HG03457 (cell line): Measurements from ENCODE around the gene CDC42EP1.
"Not testable (repeated sequence)": the region's sequence is repeated elsewhere in the genome, so short reads cannot be mapped to it uniquely, and the experiment has no call there.

ENCODE experiments used
- ATAC-seq: cut with Tn5 transposase; IDR thresholded peaks from one replicate; pipeline ENCODE4 v1.9.1; 2021; ENCODE audit warnings: moderate number of reproducible peaks; ENCODE audit not compliant: unreplicated experiment

CDC42EP1 gene

GRCh38 chr22:37575490-37576003 lies 15.3 kb downstream of the CDC42EP1 start:
- ATAC-seq = no peak

DNA sequence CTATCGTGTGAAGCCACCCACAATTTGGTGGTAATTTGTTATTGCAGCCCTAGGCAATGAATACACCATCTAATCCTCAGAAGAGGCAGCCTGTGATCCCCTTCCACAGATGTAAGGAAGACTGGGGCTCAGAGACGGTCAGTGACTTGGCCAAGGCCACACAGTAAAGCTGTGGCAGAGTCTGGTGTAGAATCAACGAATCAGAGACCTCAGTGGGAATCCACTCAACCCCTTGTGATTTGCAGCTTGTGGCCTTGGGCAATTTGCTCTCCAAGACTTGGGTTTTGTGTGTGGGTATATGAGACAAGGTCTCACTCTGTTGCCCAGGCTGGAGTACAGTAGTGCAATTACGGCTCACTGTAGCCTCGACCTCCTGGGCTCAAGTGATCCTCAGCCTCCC lies 17.7 kb downstream of the CDC42EP1 start:
- no peak for ATAC-seq

DNA sequence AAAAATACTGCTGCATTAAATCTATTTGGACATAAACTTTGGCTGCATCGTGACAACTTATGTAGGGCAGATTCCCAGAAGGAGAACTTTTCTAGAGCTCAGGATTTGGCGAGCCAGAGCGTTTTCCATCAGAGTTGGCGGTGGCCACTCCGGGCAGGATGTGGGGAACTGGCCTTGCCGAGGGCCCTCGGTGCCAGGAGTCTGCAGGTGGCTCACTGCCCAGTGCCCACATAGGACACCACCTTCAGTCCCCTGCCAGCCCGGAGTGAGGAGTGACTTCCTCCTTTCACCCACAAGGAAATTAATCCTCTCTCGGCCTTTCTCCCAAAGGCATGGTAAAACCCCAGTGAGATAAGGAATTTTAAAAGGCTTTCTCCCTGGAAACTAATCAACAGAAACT lies 21.2 kb downstream of the CDC42EP1 start:
- no peak for ATAC-seq

- no peak for ATAC-seq
Measured at GRCh38 chr22:37582526-37582925, 22.2 kb downstream of the CDC42EP1 start.

DNA sequence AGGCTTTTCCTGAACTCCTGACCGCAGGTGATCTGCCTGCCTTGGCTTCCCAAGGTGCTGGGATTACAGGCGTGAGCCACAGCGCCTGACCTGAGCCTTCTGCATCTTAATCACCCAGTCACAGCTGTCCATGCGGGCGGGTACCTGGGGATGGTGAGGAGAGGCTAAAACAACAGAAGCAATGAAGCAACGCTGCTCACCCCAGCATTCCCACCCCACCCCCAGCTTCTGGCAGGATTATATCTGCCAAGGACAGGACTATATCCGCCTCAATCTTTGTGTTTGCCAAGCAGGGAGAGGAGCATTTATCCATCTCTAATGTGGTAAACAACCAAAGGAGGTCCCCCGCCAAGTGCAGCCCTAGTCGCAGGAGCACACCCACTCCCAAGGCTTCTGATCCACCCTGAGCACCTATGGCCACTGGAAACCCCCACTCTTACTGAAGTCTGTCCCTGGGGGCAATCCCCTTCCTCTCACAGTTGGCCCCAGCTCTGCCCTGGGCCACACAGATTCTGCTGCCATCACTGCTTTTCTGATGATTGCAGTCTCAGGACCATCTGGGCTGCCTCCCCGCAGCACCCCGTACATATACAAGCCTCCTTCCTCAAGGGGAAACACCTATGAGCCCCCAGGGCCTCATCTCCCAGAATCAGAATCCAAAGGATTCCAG lies 28.4 kb downstream of the CDC42EP1 start:
- no peak for ATAC-seq

DNA sequence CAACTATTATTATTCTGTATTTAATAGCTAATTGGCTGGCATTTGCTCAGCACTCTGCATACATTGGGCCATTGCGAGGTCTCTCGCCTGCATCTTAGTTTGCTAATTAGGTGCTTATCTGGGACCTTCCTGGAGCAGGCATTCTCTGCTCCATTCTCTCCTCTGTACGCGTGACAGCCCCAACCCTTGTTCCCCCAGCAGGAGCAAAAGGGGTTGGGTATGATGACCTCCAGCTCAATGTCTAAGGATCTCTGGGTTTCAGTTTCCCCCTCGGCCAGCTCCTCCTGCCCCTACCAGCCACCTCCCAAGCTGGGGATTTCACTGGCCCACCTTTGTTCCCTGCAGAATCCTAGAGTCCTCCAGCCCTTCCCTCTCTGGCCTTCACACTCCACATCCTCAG lies 29.4 kb downstream of the CDC42EP1 start:
- ATAC-seq = no peak

DNA sequence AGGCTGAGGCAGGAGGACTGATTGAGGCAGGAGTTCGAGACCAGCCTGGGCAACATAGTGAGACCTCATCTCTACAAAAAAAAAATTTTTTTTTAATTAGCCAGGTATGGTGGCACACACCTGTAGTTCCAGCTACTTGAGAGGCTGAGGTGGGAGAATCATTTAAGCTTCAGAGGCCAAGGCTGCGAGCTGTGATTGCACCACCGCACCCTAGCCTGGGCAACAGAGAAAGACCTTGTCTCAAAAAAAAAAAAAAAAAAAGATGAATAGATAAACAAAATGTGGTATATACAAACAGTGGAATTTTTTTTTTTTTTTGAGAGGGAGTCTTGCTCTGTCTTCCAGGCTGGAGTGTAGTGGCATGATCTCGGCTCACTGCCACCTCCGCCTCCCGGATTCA lies 30.8 kb downstream of the CDC42EP1 start:
- not testable (repeated sequence) for ATAC-seq

DNA sequence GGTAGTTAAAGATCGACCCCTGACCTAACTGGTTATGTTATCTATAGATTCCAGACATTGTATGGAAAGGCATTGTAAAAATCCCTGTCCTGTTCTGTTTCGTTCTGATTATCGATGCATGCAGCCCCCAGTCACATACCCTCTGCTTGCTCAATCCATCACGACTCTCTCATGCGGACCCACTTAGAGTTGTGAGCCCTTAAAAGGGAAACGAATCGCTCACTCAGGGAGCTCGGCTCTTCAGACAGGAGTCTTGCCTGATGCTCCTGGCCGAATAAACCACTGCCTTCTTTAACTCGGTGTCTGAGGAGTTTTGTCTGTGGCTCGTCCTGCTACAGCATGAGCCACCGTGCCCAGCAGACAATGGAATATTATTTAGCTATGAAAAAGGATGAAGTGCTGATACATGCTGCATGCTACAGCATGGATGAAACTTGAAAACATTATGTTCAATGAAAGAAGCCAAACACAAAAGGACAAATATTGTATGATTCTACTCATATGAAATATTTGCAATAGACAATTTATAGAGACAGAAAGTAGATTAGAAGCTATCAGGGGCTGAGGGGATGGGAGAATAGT lies 31.6 kb downstream of the CDC42EP1 start:
- no peak for ATAC-seq

- no peak for ATAC-seq
Measured at GRCh38 chr22:37594237-37594636, 34.0 kb downstream of the CDC42EP1 start.

DNA sequence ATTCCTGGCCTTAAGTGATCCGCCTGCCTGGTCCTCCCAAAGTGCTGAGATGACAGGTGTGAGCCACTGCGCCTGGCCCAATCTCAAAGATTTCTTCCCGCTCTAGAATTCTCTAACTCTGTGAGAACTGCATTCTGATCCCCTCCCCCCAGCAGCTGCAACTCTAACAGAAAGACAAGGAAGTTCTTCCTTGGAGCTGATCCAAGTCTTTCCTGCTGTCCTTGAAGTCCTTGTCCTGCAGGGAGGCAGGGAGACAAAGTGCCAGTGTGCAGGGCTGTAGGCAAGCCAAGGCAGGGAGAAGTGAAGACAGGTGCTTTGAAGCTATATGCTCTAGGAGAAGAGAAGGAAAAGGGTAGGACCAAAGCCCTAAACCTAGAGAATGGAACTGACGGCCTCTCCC lies 38.9 kb downstream of the CDC42EP1 start:
- ATAC-seq = no peak

DNA sequence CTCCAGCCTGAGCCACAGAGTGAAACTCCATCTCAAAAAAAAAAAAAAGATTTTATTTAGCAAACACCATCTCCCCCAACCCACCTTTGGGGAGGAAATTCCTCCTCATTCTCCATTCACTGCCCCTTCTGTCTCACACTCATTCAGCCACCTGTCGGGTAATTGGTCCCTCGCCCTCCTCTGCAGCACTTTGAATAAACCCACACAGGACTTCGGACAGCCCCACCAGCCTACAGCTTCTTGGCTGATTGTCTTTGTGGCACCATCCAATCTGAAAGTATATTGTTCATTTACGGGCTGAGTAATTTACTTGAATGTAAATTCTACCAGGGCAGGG lies 40.9 kb downstream of the CDC42EP1 start:
- ATAC-seq = no peak

- no peak for ATAC-seq
Measured at GRCh38 chr22:37601540-37602442, 41.5 kb downstream of the CDC42EP1 start.

DNA sequence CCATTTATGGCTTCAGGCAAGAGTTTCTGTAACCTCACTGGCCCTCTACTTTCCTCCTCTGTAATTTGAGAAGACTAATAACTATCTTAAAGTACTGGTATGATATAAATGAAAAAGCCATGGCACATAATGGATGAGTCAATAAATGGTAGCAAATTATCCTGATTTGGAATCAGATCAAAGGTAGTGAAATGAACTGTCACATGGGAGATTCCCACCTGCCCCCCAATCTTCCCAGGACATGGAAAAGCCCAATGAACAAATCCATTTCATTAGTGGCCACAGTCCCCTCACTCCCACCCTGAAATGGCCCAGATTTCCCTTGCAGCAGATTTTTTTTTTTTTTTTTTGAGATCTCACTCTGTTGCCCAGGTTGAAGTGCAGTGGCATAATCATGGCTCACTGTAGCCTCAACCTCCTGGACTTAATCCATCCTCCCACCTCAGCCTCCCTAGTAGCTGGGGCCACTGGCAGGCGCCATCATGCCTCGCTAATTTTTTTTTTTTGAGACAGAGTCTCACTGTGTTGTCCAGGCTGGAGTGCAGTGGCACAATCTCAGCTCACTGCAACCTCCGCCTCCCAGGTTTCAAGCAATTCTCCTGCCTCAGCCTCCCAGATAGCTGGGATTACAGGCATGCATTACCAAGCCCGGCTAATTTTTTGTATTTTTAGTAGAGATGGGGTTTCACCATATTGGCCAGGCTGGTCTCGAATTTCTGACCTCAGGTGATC lies 42.4 kb downstream of the CDC42EP1 start:
- not testable (repeated sequence) for ATAC-seq

GRCh38 chr22:37604074-37604473 lies 43.8 kb downstream of the CDC42EP1 start:
- ATAC-seq = no peak

DNA sequence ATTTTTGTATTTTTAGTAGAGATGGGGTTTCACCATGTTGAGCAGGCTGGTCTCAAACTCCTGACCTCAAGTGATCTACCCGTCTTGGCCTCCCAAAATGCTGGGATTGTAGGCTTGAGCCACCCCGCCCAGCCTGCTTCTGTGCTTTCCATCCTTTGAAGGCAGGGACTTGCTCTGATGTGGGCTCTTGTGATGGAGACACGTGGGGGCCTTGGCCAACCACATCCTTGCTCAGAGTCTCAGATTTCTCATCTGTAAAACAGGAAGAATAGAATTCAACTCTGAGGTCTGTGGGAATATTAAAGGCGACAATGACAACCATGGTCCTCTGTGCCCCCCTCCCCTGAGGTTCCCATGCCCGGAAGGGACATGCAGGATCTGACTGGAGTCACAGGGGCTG lies 44.6 kb downstream of the CDC42EP1 start:
- no peak for ATAC-seq

DNA sequence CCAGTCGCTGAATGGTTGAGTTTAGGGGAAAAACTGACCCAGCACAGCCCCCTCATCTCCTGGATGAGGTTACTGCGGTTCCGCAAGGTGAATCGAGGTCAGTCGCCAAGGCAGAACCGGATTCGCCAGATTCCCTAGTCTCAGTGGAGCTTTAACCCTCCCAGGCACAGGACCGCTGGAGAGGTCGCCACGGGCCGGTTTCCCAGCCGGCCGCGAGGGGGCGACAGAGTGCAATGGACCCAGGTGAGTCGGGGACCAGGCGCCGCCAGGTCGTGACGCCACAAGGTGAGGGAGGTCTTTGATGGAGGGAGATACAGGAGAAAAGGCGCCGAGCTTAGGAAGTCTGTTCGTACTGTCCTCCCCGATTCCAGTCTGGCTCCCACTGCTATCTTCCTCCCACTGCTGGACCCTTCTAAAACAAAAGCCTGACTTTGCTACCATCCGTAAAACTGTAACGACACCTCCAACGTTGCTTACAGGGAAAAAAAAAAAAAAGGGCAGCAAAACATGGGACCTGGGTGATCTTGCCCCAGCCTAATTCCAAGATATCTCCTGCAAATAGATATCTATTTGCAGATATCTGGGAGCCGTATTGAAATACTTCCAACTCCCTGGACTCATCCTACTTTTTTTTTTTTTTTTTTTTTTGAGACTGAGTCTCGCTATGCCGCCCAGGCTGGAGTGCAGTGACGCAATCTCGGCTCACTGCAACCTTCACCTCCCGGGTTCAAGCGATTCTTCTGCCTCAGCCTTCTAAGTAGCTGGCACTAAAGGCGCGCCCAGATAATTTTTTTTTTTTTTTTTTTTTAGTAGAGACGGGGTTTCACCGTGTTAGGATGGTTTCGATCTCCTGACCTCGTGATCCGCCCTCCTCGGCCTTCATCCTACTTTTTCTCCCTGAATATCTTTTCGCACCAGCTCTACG lies 47.0 kb downstream of the CDC42EP1 start:
- no peak for ATAC-seq

DNA sequence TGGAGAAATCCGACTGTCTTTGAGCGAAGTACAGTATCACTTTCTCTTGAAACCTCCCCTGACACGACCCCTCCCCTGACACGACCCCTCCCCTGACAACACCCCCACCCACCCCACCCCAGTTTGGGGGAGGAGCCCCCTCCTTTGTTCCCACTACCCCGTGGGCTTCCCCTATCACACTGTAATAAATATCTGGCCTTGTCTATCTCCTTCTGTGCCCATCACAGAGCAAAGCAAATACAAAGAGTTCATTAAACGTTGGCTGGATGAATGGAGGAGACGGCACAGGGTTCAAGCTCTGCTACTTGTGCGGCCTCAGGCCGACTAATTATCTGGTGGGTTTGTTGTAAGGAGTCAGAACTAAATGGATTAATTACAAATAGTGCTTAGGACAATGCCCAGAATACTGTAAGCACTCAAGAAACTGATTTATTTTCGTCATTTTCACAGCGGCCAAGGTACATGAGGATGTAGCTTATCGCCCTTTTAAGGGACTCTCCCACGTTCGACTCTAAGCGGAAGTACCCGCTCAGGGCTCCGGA lies 47.7 kb downstream of the CDC42EP1 start:
- ATAC-seq = no peak

DNA sequence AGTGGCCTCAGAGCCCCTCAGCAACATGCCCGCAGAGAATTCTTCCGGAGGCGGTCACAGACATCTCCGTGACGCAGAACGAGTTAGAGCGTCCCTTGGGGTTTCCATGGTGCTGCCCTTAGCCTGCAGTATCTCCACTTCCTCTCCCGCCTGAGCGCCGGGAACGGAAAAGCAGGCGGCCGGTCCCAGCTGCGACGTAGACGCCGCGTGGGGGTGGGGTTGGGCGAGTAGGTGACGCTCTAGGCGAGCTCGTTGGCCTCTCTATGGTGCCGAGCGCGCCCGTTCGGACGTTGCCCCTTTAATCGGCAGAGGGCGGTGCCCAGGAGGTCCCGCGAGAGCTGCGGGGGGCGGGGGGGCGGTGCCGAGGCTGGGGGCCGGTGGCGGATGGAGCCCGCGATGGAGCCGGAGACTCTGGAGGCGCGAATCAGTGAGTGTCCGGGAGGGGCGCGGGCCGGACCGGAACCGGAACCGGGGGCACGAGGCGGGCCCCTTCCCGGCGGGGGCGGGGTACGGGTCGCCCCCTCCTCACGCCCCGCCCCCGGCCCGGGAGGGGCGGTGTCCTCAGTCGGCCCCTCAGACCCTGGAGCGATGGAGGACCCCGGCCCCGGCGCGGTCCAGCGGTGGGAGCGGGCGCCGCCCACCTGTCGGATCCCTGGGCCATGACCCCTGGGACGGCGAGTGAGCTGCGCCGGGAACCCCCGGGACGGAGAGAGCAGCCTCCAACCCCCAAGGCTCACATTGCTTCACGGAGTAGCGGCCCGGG lies 48.4 kb downstream of the CDC42EP1 start, which contains the start of gene GGA1:
Gene GGA1, plus strand, starts transcription at position 358 of the 763 bp plus-strand sequence. Its CDS starts 27 bp downstream, at position 385.
- peak; percentile 75 for ATAC-seq
